ENCODE results near the gene KIF1C.
A peak's percentile ranks its signal among the peaks of the same experiment; 100 is the strongest.
"Not testable (repeated sequence)": the region's sequence is repeated elsewhere in the genome, so short reads cannot be mapped to it uniquely, and the experiment has no call there.

Gene KIF1C

GRCh38 chr17:5019475-5019956, 21.8 kb downstream of the KIF1C start:
- no peak overlapping the region for H3K4me2 ChIP-seq (ENCODE audit: low read length)
- H3K36me3 ChIP-seq (ENCODE audit: insufficient read depth, low read length), result peaks cover 71% of the 10 kb centered on the region
- no peak overlapping the region for H3K4me3 ChIP-seq (ENCODE audit: low read length)
- H3K9me3 ChIP-seq (replicated peaks; ENCODE audit: low read length), result no peaks in the 10 kb centered on the region
- no peak overlapping the region for H3K9ac ChIP-seq (ENCODE audit: low read depth, low read length)
- H3K4me1 ChIP-seq (ENCODE audit: control insufficient read depth, insufficient read depth, low read length), result no peaks in the 10 kb centered on the region
- H3K27me3 ChIP-seq (ENCODE audit: control insufficient read depth, insufficient read depth, low read length), result no peaks in the 10 kb centered on the region

DNA sequence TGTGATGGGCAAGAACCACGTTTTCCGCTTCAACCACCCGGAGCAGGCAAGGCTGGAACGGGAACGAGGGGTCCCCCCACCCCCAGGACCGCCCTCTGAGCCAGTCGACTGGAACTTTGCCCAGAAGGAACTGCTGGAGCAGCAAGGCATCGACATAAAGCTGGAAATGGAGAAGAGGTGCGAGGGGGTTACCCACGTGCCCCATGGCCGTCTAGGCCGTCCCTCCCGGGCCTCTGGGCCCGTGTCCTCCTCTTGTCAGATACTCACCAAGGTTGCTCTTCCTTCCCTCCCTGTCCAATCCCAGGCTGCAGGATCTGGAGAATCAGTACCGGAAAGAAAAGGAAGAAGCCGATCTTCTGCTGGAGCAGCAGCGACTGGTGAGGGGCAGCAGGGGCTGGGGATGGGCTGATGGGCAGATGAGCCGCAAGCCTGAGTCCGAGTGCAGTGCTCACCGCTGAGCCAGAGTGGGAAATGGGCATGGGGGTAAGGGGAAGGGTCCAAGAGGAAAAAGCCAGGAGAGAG, 22.8 kb downstream of the KIF1C start:
- Histone ChIP-seq H3K4me3 (ENCODE audit: low read length) (no peak overlapping the region), H3K36me3 (ENCODE audit: insufficient read depth, low read length) (peaks cover 71% of the 10 kb centered on the region), H3K9ac (ENCODE audit: low read depth, low read length) (no peak overlapping the region), H3K4me1 (ENCODE audit: control insufficient read depth, insufficient read depth, low read length) (no peaks in the 10 kb centered on the region), H3K9me3 (replicated peaks; ENCODE audit: low read length) (no peaks in the 10 kb centered on the region), H3K27me3 (ENCODE audit: control insufficient read depth, insufficient read depth, low read length) (no peaks in the 10 kb centered on the region), H3K4me2 (ENCODE audit: low read length) (no peak overlapping the region)

DNA sequence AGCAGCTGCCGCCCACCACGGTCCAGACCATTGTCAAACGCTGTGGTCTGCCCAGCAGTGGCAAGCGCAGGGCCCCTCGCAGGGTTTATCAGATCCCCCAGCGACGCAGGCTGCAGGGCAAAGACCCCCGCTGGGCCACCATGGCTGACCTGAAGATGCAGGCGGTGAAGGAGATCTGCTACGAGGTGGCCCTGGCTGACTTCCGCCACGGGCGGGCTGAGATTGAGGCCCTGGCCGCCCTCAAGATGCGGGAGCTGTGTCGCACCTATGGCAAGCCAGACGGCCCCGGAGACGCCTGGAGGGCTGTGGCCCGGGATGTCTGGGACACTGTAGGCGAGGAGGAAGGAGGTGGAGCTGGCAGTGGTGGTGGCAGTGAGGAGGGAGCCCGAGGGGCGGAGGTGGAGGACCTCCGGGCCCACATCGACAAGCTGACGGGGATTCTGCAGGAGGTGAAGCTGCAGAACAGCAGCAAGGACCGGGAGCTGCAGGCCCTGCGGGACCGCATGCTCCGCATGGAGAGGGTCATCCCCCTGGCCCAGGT, 24.5 kb downstream of the KIF1C start:
- no peaks in the 10 kb centered on the region for H3K4me1 ChIP-seq (ENCODE audit: control insufficient read depth, insufficient read depth, low read length)
- H3K9ac ChIP-seq (ENCODE audit: low read depth, low read length), result no peak overlapping the region
- no peaks in the 10 kb centered on the region for H3K9me3 ChIP-seq (replicated peaks; ENCODE audit: low read length)
- H3K27me3 ChIP-seq (ENCODE audit: control insufficient read depth, insufficient read depth, low read length), result no peaks in the 10 kb centered on the region
- no peak overlapping the region for H3K4me2 ChIP-seq (ENCODE audit: low read length)
- H3K4me3 ChIP-seq (ENCODE audit: low read length), result no peak overlapping the region
- peaks cover 60% of the 10 kb centered on the region for H3K36me3 ChIP-seq (ENCODE audit: insufficient read depth, low read length)

- Histone ChIP-seq H3K27me3 (ENCODE audit: control insufficient read depth, insufficient read depth, low read length) (no peaks in the 10 kb centered on the region), H3K9me3 (replicated peaks; ENCODE audit: low read length) (no peaks in the 10 kb centered on the region), H3K4me3 (ENCODE audit: low read length) (no peak overlapping the region), H3K4me1 (ENCODE audit: control insufficient read depth, insufficient read depth, low read length) (no peaks in the 10 kb centered on the region), H3K36me3 (ENCODE audit: insufficient read depth, low read length) (peaks cover 54% of the 10 kb centered on the region), H3K9ac (ENCODE audit: low read depth, low read length) (no peak overlapping the region), H3K4me2 (ENCODE audit: low read length) (no peak overlapping the region)
Observed at GRCh38 chr17:5023588-5024147, 25.9 kb downstream of the KIF1C start.

DNA sequence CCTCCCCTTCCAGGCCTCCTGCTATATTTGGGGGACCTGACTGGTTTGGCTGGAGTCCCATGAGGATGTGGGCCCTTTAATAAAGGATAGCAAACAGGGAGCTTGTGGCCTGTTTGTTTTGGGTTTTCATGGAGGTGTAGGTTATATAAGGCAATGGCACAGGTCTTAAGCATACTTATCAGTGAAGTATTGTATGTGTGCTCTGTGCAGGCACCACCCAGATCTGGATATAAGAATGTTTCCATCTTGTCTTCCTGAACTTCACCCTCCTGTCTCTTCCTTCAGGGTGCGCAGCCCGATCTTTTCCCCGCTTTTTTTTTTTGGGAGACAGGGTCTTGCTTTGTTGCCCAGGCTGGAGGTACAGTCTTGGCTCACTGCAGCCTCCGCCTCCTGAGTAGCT, 26.9 kb downstream of the KIF1C start:
- H3K36me3 ChIP-seq (ENCODE audit: insufficient read depth, low read length), result peaks cover 45% of the 10 kb centered on the region
- H3K9ac ChIP-seq (ENCODE audit: low read depth, low read length), result no peak overlapping the region
- H3K27me3 ChIP-seq (ENCODE audit: control insufficient read depth, insufficient read depth, low read length), result no peaks in the 10 kb centered on the region
- H3K4me2 ChIP-seq (ENCODE audit: low read length), result no peak overlapping the region
- no peaks in the 10 kb centered on the region for H3K4me1 ChIP-seq (ENCODE audit: control insufficient read depth, insufficient read depth, low read length)
- no peak overlapping the region for H3K4me3 ChIP-seq (ENCODE audit: low read length)
- H3K9me3 ChIP-seq (replicated peaks; ENCODE audit: low read length), result no peaks in the 10 kb centered on the region

DNA sequence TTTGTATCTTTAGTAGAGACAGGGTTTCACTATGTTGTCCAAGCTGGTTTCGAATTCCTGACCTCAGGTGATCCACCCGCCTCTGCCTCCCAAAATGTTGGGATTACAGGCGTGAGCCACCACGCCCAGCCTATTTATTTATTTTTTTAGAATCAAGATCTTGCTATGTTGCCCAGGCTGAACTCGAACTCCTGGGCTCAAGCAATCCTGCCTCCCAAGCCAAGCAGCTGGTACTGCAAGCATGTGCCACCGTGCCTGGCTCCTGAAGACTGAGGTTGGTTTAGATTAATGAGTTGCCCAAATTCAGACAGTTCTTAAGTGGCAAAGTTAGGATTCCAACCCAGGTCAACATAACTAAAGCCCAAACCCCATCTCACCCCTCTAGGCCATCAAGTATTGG, 29.5 kb downstream of the KIF1C start:
- Histone ChIP-seq H3K36me3 (ENCODE audit: insufficient read depth, low read length) (peaks cover 23% of the 10 kb centered on the region), H3K4me3 (ENCODE audit: low read length) (no peak overlapping the region), H3K9ac (ENCODE audit: low read depth, low read length) (no peak overlapping the region), H3K4me1 (ENCODE audit: control insufficient read depth, insufficient read depth, low read length) (peaks cover 3% of the 10 kb centered on the region), H3K9me3 (replicated peaks; ENCODE audit: low read length) (no peaks in the 10 kb centered on the region), H3K4me2 (ENCODE audit: low read length) (no peak overlapping the region), H3K27me3 (ENCODE audit: control insufficient read depth, insufficient read depth, low read length) (no peaks in the 10 kb centered on the region)

DNA sequence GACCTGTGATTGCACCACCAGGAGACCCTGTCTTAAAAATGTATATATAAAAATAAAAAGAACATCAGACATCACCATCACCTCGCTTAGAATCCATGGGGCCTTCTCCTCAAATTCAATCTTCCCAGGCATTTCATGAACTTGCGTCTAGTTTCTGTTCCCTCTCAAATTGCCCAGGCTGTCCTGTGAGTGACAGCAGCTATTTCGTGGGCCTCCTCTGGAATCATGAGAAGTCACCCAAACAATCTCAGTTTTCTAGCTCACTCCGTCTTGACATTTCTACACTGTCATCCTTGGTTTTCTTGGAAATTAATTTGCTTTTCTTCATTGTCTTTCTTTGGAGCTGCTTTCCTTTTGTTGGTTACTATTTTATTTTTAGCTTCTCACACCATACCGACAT, 30.2 kb downstream of the KIF1C start:
- Histone ChIP-seq H3K9ac (ENCODE audit: low read depth, low read length) (no peak overlapping the region), H3K4me3 (ENCODE audit: low read length) (no peak overlapping the region), H3K4me2 (ENCODE audit: low read length) (no peak overlapping the region), H3K9me3 (replicated peaks; ENCODE audit: low read length) (no peaks in the 10 kb centered on the region), H3K27me3 (ENCODE audit: control insufficient read depth, insufficient read depth, low read length) (no peaks in the 10 kb centered on the region), H3K4me1 (ENCODE audit: control insufficient read depth, insufficient read depth, low read length) (peaks cover 3% of the 10 kb centered on the region), H3K36me3 (ENCODE audit: insufficient read depth, low read length) (peaks cover 18% of the 10 kb centered on the region)

DNA sequence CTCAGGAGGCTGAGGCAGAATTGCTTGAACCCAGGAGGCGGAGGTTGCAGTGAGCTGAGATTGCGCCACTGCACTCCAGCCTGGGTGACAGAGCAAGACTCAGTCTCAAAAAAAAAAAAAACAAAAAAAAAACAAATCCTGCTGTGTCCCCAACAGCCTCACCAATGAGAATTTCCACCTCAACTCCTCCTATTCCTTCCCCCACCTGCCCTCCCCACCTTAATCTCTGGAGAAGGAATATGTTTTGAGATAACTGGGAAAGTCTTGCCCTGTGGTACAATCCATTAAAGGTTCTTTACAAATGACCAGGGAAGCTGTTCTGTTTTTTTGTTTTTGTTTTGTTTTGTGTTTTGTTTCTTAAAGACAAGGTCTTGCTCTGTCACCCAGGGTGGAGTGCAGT, 32.4 kb downstream of the KIF1C start:
- not testable (repeated sequence) for H3K36me3 ChIP-seq (ENCODE audit: insufficient read depth, low read length); H3K4me3 ChIP-seq (ENCODE audit: low read length); H3K4me1 ChIP-seq (ENCODE audit: control insufficient read depth, insufficient read depth, low read length); H3K4me2 ChIP-seq (ENCODE audit: low read length); H3K9ac ChIP-seq (ENCODE audit: low read depth, low read length); H3K27me3 ChIP-seq (ENCODE audit: control insufficient read depth, insufficient read depth, low read length); H3K9me3 ChIP-seq (replicated peaks; ENCODE audit: low read length)

DNA sequence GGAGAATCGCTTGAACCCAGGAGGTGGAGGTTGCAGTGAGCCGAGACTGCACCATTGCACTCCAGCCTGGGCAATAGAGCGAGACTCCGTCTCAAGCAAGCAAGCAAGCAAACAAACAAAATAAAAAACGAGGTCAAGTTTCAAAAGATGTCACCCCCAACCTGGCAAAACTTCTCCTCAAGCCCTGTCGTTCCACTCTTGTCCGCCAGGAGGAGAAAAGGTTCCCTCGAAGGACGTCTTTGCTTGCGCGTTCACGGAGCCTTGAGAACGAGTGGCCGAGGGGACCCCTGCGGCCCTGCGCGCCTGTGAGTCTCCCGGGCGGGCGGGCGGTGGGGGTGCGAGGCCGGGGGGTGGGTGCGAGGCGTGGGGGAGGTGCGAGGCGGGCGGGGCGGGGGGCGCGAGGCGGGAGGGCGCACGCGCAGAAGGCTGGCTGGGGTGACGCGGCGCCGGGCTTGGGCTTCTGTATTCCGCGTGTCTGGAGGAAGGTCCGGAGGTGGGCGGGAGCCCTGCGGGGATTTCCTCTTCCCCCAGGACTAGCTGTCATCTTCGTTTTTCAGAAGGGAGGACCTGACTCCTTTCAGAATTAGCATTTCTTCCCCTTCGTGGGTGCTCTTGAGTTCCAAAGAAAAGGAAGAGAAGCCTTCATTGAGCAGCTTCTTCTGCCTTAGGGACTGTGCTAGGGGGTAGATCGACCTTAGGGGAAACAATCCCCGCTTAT, 33.8 kb downstream of the KIF1C start:
- H3K4me3 ChIP-seq (ENCODE audit: low read length), result peak overlapping the region; percentile 56
- H3K9me3 ChIP-seq (replicated peaks; ENCODE audit: low read length), result no peaks in the 10 kb centered on the region
- H3K36me3 ChIP-seq (ENCODE audit: insufficient read depth, low read length), result no peaks in the 10 kb centered on the region
- peaks cover 3% of the 10 kb centered on the region for H3K4me1 ChIP-seq (ENCODE audit: control insufficient read depth, insufficient read depth, low read length)
- peaks cover 7% of the 10 kb centered on the region for H3K27me3 ChIP-seq (ENCODE audit: control insufficient read depth, insufficient read depth, low read length)
- H3K9ac ChIP-seq (ENCODE audit: low read depth, low read length), result peak overlapping the region; percentile 8
- peak overlapping the region; percentile 74 for H3K4me2 ChIP-seq (ENCODE audit: low read length)

GRCh38 chr17:5032865-5033264, 35.1 kb downstream of the KIF1C start:
- H3K9me3 ChIP-seq (replicated peaks; ENCODE audit: low read length), result no peaks in the 10 kb centered on the region
- peaks cover 3% of the 10 kb centered on the region for H3K4me1 ChIP-seq (ENCODE audit: control insufficient read depth, insufficient read depth, low read length)
- no peak overlapping the region for H3K4me3 ChIP-seq (ENCODE audit: low read length)
- H3K27me3 ChIP-seq (ENCODE audit: control insufficient read depth, insufficient read depth, low read length), result peaks cover 7% of the 10 kb centered on the region
- H3K4me2 ChIP-seq (ENCODE audit: low read length), result no peak overlapping the region
- H3K9ac ChIP-seq (ENCODE audit: low read depth, low read length), result no peak overlapping the region
- no peaks in the 10 kb centered on the region for H3K36me3 ChIP-seq (ENCODE audit: insufficient read depth, low read length)

DNA sequence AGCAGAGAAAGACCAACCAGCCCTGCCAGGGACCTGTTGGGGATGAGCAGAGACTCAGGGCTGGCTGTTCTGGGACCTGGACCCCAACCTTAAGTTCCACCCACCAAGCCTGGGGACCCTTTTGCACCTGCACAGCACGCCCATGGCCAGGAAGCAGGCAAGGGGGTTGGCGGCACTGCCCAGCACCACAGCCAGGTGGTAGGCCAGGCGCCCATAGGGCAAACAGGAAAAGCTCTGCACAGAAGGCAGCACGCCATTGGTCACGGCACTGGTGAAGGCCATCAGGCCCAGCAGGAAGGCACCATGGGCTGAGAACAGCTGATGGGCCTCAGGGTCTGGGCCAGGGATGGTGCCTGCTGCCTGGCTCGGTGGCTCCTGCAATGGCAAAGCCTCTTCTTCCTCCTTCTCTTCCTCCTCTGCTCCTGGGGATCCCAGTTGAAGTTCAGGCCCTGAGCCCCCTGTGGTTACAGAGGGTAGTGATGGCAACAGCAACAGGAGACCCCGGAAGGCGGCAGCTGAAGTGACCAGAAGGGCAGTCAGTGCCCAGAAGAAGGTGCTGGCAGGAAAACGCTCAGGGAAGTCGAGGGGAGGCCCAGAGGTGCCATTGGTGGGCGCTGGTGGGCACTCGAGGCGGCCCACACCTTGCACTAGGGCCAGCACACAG, 35.7 kb downstream of the KIF1C start:
- H3K36me3 ChIP-seq (ENCODE audit: insufficient read depth, low read length), result no peaks in the 10 kb centered on the region
- H3K4me1 ChIP-seq (ENCODE audit: control insufficient read depth, insufficient read depth, low read length), result peaks cover 3% of the 10 kb centered on the region
- H3K27me3 ChIP-seq (ENCODE audit: control insufficient read depth, insufficient read depth, low read length), result peaks cover 7% of the 10 kb centered on the region
- no peak overlapping the region for H3K9ac ChIP-seq (ENCODE audit: low read depth, low read length)
- H3K9me3 ChIP-seq (replicated peaks; ENCODE audit: low read length), result no peaks in the 10 kb centered on the region
- H3K4me2 ChIP-seq (ENCODE audit: low read length), result no peak overlapping the region
- H3K4me3 ChIP-seq (ENCODE audit: low read length), result no peak overlapping the region
